HT-29 (cell line): ENCODE data around the gene CACNA1D. TPM values are rescaled to one million over a fixed set of nuclear protein-coding genes. Genes with fewer than 3 reads are reported as not detected.
A peak's percentile ranks its signal among the peaks of the same experiment; 100 is the strongest.
"Not testable (repeated sequence)": the region's sequence is repeated elsewhere in the genome, so short reads cannot be mapped to it uniquely, and the experiment has no call there.

ENCODE experiments used
- DNase-seq: peaks from one replicate; pipeline ENCODE4 v3.0.0-alpha.2; 2015; ENCODE audit warnings: low spot score
- total RNA-seq: library from RNA; depleted of rRNA; stranded (reverse); fragments of >200 nt; shearing (Covaris generic); gene quantifications from 2 replicates; pipeline ENCODE4 v1.2.3, GENCODE V29; 2014

Gene CACNA1D
- total RNA-seq, 1 experiment from 2014 or later: 25.3 TPM

- DNase-seq: no peak
Observed at GRCh38 chr3:53614307-53614706, 119.9 kb downstream of the CACNA1D start.

GRCh38 chr3:53616321-53616720, 121.9 kb downstream of the CACNA1D start:
- DNase-seq: no peak

GRCh38 chr3:53616971-53617892, 122.8 kb downstream of the CACNA1D start:
- no peak for DNase-seq

- DNase-seq: no peak
Observed at GRCh38 chr3:53617893-53618523, 123.6 kb downstream of the CACNA1D start.

GRCh38 chr3:53618524-53618906, 124.1 kb downstream of the CACNA1D start:
- DNase-seq: no peak

- DNase-seq: no peak
Observed at GRCh38 chr3:53618936-53619335, 124.5 kb downstream of the CACNA1D start.

- DNase-seq: no peak
Observed at GRCh38 chr3:53624061-53624857, 129.8 kb downstream of the CACNA1D start.

GRCh38 chr3:53626876-53627275, 132.5 kb downstream of the CACNA1D start:
- DNase-seq: no peak

- no peak for DNase-seq
Observed at GRCh38 chr3:53628536-53629401, 134.4 kb downstream of the CACNA1D start.

- no peak for DNase-seq
Observed at GRCh38 chr3:53629402-53629723, 135.0 kb downstream of the CACNA1D start.

- peak; percentile 77 for DNase-seq
Observed at GRCh38 chr3:53630547-53630946, 136.1 kb downstream of the CACNA1D start.

GRCh38 chr3:53633197-53633787, 138.9 kb downstream of the CACNA1D start:
- DNase-seq: peak; percentile 28

- no peak for DNase-seq
Observed at GRCh38 chr3:53635041-53635440, 140.6 kb downstream of the CACNA1D start.

GRCh38 chr3:53638806-53639205, 144.4 kb downstream of the CACNA1D start:
- DNase-seq: not testable (repeated sequence)

GRCh38 chr3:53641397-53641796, 147.0 kb downstream of the CACNA1D start:
- no peak for DNase-seq

GRCh38 chr3:53642211-53642610, 147.8 kb downstream of the CACNA1D start:
- DNase-seq: no peak

GRCh38 chr3:53643757-53644156, 149.3 kb downstream of the CACNA1D start:
- DNase-seq: no peak

- no peak for DNase-seq
Observed at GRCh38 chr3:53645754-53646153, 151.3 kb downstream of the CACNA1D start.

- no peak for DNase-seq
Observed at GRCh38 chr3:53646723-53647122, 152.3 kb downstream of the CACNA1D start.

GRCh38 chr3:53649816-53650215, 155.4 kb downstream of the CACNA1D start:
- no peak for DNase-seq

GRCh38 chr3:53650424-53650823, 156.0 kb downstream of the CACNA1D start:
- DNase-seq: no peak
